RWPE2 (cell line): ENCODE results near the gene RNF43.

Experiments
- ATAC-seq: fragments of 200-7000 bp; cut with Tn5 transposase; 3 replicates; pipeline ENCODE4 v1.9.1; 2021; ENCODE audit warnings: low read depth
- DNase-seq: peaks from one replicate; pipeline ENCODE4 v3.0.0-alpha.2; 2020; ENCODE audit warnings: low spot score
- H3K27ac ChIP-seq: fragments of 450-650 bp; 2 replicates; pipeline ENCODE4 v1.5.1; 2017; ENCODE audit warnings: mild to moderate bottlenecking; ENCODE audit not compliant: poor library complexity, severe bottlenecking
- H3K27me3 ChIP-seq: fragments of 250-450 bp; sonication (Bioruptor Pico); 2 replicates; pipeline ENCODE4 v1.5.1; 2021; ENCODE audit warnings: mild to moderate bottlenecking, moderate library complexity; ENCODE audit not compliant: insufficient read depth, poor library complexity, severe bottlenecking
- H3K36me3 ChIP-seq: fragments of 250-450 bp; sonication (Bioruptor Pico); 2 replicates; pipeline ENCODE4 v1.5.1; 2020; ENCODE audit warnings: low read depth, mild to moderate bottlenecking, moderate library complexity
- H3K4me1 ChIP-seq: fragments of 250-450 bp; sonication (Bioruptor Pico); 2 replicates; pipeline ENCODE4 v1.5.1; 2021; ENCODE audit warnings: mild to moderate bottlenecking, moderate library complexity; ENCODE audit not compliant: insufficient read depth, poor library complexity, severe bottlenecking
- H3K4me3 ChIP-seq: fragments of 250-450 bp; sonication (Bioruptor Pico); 2 replicates; pipeline ENCODE4 v1.5.1; 2021; ENCODE audit warnings: mild to moderate bottlenecking, moderate library complexity; ENCODE audit not compliant: severe bottlenecking
- H3K9me3 ChIP-seq: fragments of 250-450 bp; sonication (Bioruptor Pico); 2 replicates; pipeline ENCODE4 v1.5.1; 2021; ENCODE audit warnings: mild to moderate bottlenecking, moderate library complexity; ENCODE audit not compliant: severe bottlenecking
- TF ChIP-seq, protein P1 (sequence below): fragments of 450-650 bp; IDR thresholded peaks from one replicate; pipeline ENCODE4 v1.5.1; 2017; ENCODE audit warnings: mild to moderate bottlenecking, moderate library complexity; ENCODE audit not compliant: poor library complexity, severe bottlenecking

RNF43 gene

DNA sequence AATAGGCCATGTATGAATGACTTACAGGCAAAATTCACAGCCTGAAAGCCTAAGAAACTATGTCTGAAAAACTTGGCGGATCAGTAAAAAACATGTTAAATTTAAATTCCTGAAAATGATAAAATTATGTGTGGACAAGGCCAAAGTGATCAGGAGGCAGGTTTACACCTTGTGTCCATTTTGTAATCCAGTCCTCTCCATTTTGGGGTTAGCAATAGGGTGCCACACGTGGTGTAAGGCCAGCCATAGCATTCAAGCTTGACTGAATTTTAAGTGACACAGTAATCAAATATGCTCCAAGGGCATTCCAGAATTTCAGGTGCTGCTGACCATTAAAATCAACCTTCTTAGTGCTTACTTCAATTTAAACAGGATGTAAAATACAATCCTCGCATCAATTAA lies 2.7 kb downstream of the RNF43 start:
- Histone ChIP-seq H3K27ac (peak overlapping the region; percentile 85), H3K4me3 (peak overlapping the region; percentile 44)

DNA sequence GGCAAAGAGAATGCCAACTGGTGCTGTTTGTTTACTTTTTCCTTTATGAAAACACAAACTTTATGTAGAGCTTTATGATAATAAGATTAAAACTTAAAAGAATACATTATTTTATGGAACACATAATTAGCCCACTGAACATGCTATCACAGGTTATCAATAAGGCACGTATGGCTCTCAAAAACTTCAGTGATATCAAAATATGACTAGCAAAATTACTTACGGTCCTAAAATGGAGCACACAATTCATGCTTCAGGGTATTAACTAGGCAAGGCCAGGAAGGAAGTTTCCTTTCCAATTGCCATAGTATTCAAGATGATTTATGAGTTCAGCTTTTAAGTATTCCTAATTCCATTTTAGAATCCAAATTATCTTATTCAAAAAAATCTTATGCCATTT lies 3.6 kb downstream of the RNF43 start:
- no peaks in the 10 kb centered on the region for H3K9me3 ChIP-seq
- 0 out of 2 replicates have a peak, but pooled peaks cover 4% of the 10 kb centered on the region for H3K36me3 ChIP-seq
- peaks cover 64% of the 10 kb centered on the region for H3K4me1 ChIP-seq
- ATAC-seq (no peak), DNase-seq (no peak)
- TF ChIP-seq, protein P1, sequence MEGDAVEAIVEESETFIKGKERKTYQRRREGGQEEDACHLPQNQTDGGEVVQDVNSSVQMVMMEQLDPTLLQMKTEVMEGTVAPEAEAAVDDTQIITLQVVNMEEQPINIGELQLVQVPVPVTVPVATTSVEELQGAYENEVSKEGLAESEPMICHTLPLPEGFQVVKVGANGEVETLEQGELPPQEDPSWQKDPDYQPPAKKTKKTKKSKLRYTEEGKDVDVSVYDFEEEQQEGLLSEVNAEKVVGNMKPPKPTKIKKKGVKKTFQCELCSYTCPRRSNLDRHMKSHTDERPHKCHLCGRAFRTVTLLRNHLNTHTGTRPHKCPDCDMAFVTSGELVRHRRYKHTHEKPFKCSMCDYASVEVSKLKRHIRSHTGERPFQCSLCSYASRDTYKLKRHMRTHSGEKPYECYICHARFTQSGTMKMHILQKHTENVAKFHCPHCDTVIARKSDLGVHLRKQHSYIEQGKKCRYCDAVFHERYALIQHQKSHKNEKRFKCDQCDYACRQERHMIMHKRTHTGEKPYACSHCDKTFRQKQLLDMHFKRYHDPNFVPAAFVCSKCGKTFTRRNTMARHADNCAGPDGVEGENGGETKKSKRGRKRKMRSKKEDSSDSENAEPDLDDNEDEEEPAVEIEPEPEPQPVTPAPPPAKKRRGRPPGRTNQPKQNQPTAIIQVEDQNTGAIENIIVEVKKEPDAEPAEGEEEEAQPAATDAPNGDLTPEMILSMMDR, result no peak
- H3K27ac ChIP-seq, result peak overlapping the region; percentile 85
- H3K4me3 ChIP-seq, result peak overlapping the region; percentile 44
- H3K27me3 ChIP-seq, result no peaks in the 10 kb centered on the region

More for the DNA sequence above, 2.7 kb downstream of the RNF43 start:
- H3K36me3 ChIP-seq, result no peaks in the 10 kb centered on the region
- DNase-seq, result no peak
- TF ChIP-seq, protein P1, result no peak
- peaks cover 58% of the 10 kb centered on the region for H3K4me1 ChIP-seq
- no peaks in the 10 kb centered on the region for H3K9me3 ChIP-seq
- no peaks in the 10 kb centered on the region for H3K27me3 ChIP-seq
- peak; percentile 17; the same call in 1 of the 3 replicates for ATAC-seq

DNA sequence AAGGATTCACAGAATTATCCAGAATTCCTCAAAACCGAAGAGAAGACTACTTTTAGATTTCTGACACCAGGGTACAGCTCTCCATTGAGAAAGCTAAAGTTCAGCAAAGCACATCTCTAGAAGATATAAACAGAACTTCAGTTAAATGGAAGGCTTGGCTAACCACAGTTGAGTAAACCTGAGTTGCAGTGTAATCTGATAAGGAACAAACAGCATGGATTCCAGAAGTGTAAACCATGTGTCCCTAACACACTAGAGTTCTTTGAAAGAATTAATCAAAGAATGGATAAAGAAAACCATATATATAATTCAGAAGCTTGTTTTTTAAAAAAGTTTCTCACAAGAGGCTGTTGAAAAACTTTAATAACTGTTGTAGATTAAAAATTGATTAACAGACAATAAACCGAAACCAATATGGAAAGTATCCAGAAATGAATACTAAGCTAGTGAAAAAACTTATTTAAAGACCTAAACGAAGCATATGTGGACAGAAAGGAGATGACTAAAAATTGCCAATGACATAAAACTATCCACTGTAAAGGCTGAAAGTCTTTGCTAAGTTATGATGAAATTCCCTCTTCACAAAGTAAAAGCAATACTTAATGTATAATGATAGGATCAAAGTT lies 4.3 kb downstream of the RNF43 start:
- TF ChIP-seq, protein P1, result no peak
- H3K27me3 ChIP-seq, result no peaks in the 10 kb centered on the region
- H3K4me3 ChIP-seq, result peak overlapping the region; percentile 44
- DNase-seq (no peak), ATAC-seq (no peak)
- peak overlapping the region; percentile 85 for H3K27ac ChIP-seq
- H3K9me3 ChIP-seq, result no peaks in the 10 kb centered on the region
- 0 out of 2 replicates have a peak, but pooled peaks cover 4% of the 10 kb centered on the region for H3K36me3 ChIP-seq
- peaks cover 66% of the 10 kb centered on the region for H3K4me1 ChIP-seq

DNA sequence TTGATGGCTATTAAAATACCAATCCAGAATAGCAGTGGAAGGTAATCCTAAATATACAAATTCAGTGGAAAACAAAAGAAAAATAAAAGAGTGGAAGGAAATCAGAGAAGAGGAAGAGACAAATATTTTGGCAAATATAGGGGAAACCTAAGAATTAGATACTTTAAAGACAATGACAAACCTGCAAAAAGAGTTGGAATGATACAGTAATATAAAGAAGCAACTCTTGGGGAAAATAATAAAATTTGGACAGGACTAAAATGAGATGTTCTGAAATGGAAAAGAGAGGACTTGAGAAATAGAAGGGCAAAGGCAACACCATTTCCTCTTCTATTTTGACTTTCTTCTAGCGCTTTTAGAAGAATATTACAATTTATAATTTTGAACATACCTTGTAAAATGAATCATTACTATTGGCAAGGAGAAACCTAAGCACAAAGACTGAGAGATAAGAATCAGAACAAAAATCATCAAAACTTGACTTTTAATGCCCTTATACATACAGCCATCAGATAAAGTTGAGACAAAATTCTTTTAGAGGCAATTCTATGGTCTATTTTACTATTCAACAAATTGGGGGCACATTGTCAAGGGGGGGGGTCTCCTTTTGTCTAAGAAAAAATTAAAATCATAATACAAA lies 5.2 kb downstream of the RNF43 start:
- ATAC-seq (no peak), DNase-seq (no peak)
- Histone ChIP-seq H3K4me1 (peaks cover 69% of the 10 kb centered on the region), H3K9me3 (no peaks in the 10 kb centered on the region), H3K4me3 (no peak overlapping the region), H3K36me3 (0 out of 2 replicates have a peak, but pooled peaks cover 4% of the 10 kb centered on the region), H3K27me3 (no peaks in the 10 kb centered on the region), H3K27ac (peak overlapping the region; percentile 85)
- TF ChIP-seq, protein P1, result no peak
